NCI-H2107 treated with DMSO at 0.1 percent for 48 hours (cell line): ENCODE measurements around the gene TSPAN11.
"Not testable (repeated sequence)": the region's sequence is repeated elsewhere in the genome, so short reads cannot be mapped to it uniquely, and the experiment has no call there.

Experiments
- DNase-seq: peaks from one replicate; lab custom pipeline; 2025; ENCODE audit not compliant: unreplicated experiment; lab: John Stamatoyannopoulos, UW

The TSPAN11 gene

DNA sequence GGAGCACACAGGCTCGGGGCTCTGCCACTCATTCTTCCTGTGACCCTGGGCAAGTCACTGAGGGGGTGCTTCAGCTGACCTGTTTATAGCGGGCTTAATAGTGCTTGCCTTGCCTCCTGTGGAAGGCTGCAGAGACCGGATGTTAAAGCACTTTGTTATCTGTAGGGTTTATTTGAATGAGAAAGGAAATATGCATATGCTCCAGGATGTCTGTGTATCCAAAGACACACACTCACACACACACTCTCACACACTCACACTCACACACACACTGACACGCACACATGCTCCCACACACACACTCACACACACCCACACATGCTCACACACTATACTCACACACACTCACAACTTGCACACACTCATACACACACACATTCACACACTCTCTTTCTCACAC lies 91.0 kb downstream of the TSPAN11 start:
- no peak for DNase-seq

DNA sequence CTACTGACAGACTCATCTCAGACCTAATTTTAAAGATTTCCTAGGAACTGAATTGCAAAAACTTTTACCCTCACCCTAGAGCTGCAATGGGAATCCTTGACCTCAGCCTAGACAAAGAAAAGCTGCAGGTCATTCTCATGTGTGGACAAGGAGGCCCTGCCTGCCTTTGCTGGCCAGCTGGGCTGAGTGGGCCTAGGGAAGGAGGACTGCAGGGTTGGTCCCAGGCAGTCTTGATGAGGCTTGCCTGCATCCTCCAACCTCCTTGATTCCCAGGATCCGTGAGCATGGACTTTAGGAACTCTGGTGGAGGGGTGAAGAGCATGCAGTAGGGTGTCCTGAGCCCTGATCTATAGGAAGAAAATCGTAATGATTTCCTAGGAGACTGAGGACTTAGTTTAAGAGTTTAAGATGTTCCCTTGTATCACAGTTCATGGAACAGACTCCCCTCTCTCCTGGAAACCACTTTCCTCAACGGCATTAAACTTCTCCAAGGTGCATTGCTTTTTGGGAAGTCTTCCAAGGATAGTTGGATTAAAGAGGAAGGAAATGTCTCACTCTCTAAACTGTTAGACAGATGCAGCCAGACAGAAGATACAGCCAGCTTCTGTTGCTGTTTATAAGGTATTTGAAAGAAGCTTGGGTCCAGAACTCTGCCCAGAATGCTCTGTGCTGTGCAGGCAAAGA lies 91.7 kb downstream of the TSPAN11 start:
- DNase-seq, result no peak

DNA sequence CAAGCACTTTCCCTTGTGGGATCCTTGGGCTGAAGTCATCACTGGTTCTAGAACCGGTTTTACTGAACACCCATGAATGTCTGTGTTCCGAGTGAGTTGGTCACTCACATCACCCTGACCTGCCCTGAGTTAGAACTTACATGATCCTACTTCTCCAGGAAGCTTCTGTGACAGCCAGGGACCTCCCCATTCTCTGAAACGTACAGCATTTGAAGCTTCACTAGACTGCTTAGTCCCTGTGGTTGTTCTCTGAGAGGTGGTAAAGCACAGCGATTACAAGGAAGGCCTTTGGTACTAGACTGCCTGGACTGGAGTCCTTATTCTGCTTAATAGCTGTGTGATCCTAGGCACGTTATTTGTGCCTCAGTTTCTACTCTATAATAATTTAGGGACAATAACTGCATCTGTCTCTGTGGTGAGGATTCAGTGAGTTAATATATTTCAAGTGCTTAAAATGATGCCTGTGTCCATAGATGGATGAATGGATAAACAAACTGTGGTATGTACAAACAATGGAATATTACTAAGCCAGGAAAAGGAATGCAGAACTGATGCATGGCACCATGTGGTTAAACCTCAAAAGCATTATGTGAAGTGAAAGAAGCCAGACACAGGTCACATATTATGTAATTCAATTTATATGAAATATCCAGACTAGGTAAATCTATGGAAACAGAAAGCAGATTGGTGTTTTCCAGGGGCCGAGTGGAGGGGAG lies 92.4 kb downstream of the TSPAN11 start:
- no peak for DNase-seq

DNA sequence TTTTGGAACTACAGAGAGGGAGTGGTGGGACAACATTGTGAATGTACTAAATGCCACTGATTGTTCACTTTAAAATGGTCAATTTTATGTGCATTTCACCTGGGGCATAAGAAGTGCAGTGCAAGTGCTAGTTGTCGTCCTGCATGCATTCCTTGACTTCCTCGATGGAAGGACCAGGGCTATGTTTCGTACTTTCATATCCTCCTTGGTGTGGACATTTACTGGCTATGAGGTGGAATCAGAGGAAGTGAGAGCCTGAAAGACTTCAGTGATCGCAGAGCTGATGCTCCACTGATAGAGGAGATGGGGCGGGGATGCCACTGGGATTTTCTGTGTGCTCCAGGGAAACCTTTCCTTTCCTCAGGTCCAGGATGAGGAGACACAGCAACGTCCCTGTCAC lies 93.0 kb downstream of the TSPAN11 start:
- DNase-seq, result no peak

DNA sequence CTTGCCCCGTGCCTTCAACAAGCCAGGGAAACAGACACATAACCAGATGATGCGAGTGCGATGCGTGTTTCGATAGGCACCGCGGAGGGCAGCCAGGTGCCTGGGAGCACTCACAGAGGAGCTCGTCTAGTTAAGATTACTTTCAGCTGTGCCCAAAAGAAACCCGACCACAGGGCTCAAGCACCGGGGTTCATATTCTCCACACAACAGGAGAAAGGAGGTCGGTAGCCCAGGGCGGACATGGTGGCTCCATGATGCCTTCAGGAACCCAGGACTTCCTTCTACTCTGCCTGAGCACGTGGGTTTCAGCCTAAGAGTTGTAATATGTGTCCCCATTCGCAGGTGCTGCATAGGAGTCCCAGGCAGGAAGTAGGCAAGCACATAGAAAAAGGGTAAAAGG lies 93.4 kb downstream of the TSPAN11 start:
- DNase-seq, result no peak

DNA sequence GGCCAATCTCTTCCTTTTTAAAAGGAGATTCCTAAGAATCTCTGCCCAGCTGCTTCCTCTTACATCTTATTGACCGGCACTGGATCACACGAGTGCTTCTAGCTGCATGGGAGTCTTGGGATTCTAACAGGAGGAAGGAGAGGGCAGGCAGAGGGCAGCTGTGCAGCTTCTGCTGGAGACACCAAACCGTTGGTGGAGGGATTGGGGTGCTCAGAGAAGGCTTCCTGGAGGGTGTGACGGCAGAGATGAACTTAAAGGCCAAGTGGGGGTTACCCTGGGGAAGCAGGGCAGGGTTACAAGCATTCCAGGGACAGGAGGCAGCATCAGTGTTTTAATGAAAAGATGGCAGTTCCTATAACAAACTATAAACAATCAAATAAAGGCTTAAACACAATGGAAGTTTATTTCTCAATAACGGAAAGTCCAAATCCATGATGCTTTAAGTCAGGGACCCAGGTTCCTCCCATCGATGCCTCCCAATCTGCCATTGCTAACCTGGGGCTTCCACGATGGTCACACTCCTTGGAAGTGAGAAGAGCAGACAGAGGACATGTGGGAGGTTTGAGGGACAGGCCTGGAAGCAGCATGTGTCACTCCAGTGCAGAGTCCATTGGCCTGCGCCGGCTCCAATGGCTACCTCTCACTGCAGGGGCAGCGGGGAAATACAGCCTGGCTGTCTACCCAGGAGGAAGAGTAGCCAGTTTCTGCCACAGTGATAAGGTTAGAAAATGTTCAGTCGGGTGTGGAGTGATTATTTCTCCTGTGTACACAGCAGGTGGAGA lies 94.0 kb downstream of the TSPAN11 start:
- no peak for DNase-seq

DNA sequence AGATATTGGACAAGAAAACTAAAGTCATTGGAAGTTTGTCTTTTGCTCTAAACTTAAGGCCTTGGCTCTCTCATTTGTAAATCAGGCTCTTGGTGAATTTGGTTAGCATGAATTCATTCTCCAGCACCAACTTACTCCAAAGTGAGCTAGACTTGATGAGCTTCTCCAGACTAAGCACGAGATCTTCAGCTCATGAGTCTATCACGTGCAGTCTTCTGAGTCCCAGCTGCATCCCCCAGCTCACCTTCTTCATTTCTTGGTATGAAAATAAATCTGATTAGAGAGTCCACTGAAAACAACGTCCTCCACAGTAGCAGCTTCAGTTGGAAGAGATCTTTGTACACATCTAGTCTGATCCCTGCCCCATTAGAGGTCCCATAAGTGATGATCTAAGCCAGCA lies 94.6 kb downstream of the TSPAN11 start:
- no peak for DNase-seq

DNA sequence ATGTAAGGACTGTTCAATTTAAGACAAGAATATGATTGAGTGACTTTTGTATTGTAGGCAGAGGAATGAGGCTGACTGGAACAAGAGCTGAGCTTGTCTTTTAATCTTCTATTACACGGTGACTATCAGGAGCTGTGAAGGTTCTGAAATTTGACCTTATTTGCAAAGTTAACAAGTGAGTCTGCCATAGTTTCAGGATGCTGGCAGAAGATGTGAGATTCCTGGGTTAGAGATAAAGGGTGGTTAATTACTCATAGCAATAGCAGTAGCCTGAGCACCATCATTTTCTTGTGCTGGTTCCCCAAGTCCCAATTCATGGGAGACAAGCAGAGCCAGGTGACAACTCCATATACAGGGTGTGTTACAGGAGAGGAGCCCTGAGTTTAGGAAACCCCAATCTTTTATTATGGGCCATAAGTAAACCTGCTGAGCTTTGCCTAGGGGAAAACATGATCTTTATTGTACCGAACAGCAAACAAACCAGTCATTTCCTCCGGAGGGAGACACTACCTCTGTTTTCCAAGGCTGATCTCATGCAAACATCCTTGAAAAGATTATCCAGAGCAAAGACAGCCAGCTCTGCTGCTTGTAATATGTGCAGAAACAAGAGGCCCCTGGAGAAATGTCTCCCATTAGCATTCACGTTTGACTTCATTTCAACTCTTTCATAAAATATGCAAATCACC lies 95.4 kb downstream of the TSPAN11 start:
- no peak for DNase-seq

DNA sequence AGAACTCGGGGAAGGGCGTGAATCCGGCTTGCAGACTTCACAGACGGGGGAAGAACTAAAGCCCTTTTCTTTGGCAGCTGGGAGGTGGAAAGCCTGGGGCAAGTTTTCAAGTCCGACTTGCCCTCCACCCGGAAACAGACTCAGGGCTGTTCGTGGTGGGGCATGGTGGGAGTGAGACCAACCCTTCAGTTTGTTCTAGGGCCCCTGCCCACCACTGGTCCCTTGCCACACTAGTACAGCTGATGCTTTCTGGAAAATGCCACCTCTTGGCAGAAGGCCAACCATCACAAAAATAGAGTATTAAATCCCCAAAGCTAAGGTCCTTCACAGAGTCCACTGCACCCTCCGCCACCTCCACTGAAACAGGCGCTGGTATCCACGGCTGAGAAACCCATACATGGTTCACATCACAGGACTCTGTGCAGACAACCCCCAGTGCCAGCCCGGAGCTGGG lies 96.8 kb downstream of the TSPAN11 start:
- no peak for DNase-seq

DNA sequence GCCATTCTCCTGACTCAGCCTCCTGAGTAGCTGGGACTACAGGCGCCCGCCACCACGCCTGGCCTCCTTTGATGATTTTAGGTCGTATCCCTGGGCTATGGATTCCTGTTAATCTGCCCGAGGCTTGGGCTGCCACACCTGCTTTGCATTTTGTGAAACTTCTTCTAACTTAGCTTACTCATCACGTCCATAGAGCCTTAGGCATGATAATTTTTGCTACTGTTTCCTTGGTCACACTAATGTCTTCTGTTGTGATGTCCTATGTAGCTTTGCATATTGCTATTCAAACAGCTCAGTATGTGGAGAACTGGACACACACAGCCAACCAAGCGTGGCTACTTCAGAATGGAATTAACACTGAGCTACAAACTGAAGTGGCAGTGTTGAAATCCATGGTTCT lies 99.7 kb downstream of the TSPAN11 start:
- DNase-seq, result peak; percentile 51

DNA sequence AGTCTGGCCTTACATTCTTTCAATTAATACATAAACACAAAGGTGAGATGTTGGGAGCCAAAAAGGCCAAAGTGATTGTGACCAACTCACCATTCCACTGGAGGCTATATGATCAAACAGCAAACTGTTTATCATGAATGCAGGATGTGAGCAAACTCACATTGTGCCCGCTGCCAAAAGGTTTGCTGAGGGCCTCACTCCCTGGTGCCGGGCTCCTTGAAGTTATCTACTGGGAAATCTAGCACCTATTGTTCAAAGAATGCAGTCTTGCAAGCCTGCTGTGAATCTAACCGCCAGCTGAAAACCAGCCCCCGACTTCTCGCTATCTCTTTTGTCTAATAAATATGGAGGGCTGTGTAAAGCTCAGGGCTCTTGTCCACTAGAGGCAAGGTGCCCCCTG lies 100.5 kb downstream of the TSPAN11 start:
- not testable (repeated sequence) for DNase-seq

DNA sequence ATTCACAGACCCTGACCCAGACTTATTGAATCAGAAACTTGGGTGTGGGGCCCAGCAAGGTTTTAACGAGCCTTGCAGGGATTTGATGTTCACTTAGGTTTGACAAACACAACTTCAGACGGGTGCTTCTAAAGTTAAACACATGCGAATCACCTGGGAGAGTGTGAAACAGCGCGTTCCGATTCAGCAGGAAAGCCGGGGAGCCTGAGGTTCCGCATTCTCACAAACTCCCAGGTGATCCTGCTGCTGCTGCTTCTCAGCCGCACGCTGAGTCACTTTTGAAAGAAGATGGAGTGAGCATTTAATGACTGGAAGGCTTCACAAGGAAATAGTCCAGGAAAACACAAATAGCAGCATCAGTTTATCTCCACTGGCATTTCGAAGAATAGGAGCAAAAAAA lies 102.9 kb downstream of the TSPAN11 start:
- DNase-seq, result no peak

DNA sequence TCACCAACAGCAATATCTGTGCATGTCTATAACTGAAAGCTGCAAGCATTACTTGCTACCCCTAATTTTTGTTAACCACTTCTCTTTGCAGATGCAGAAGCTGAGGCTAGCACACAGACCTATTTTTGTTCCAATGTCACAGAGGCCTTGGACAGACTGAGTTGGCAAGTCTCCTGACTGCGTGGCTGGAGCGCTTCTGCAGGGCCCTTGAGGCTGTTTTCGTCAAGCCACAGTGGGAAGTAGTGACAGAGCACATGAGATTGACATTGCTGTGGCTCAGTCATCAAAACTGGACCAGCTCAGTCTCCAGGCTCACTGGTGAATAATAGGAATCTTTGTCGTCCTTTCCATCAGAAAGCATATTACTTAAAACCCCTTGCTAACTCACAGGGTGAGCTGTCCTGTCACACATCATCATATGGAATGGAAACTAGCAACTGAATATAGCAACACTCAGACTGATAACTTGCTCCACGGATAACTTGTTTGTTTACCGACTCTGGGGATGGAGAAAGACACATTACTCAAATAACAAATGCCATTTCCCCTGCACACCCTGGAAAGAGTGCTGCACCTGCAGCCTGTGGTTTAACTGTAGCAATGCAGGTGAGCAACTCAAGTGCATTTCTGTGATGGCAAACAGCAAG lies 103.5 kb downstream of the TSPAN11 start:
- DNase-seq, result peak; percentile 75

DNA sequence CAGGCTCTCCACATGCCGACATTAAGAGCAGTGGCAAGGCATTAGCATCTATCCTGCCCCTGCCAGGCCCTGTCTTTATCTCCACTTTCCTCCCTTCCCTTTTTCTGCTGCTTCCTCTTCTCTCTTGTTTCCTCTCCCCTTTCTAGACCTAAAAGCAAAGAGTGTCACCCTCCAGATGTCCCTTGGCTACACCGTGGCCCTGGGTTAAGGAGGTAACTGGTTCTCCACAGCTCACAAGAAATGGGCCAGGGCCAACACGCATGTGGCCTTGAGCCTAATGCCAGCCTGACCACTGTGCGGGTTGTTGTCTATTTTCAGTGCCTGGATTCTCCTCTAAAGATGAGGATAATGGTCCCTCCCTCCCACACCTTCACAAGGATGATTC lies 105.4 kb downstream of the TSPAN11 start:
- DNase-seq, result no peak

DNA sequence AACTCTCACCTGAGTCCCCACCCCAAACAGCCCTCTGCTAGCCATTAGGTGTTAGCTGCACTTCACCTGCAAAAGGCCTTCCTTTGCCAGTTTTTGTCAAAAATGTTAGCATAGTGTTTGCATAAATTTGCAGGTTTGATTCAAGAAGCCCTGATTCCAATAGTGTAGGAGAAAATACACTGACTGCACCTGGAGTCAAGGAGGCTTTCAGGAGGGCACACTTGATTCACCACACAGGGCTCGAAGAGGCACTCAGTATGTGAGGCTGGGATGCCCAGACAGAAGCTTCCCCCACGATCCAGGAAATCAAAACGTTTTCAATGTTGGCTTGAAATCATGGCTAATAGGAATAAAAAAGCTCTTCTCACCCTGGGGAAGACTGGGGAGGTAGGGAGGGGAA lies 106.6 kb downstream of the TSPAN11 start:
- DNase-seq, result peak; percentile 20

DNA sequence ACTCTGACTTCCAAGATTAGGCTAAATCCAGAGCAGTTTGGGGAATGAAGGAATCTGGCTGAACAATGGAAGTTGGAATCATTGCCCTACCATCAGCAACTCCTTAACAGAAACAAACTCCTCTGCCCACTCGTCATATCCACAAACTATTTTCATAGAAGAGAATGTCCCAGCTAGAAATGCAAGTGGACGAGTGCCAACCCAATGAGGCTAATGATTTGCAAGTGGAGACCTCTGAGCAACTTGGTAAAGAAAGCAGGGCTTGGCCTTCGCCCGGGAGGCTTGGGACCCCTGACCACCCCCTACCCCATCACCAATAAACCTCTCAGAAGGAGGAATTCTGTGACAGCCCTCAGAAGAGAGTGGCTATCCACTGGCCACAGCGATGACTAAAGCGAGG lies 107.1 kb downstream of the TSPAN11 start:
- no peak for DNase-seq

DNA sequence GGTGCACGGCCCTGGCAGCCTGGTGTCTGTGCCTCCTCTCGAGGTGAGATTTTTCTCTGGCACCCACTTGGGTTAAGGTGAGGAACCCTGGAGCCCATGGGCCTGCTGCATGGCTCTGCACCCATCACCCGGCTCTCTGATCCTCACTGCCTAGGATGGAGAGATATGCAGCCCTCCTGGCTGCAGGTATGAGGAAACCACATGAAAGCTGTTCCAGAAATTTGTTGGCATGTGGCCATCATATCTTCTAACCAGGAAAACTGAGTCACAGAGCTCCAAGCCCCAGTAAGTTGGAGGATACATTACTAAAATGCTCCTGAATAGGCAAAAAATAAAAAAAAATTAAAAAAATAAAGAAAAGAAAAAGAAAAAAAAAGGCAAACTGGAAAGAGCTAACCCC lies 107.8 kb downstream of the TSPAN11 start:
- no peak for DNase-seq

DNA sequence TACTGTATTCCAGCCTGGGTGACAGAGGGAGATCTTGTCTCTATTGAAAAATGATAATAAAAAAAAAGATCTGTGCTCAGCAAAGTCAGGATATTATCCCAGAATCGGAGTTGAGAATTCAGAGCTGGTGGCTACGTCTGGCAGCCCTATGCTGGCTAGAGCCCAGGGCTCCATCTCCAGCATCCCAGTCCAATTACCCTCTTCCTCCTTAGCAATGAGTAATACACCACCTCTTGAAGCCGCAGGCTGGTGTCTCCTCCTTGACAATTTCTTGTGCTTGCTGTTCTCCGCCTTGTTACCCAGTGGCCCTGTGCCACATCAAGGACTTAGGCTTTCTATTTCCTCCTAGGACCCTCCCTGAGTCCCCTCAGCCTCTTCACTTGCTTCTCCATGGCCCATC lies 108.7 kb downstream of the TSPAN11 start:
- no peak for DNase-seq

DNA sequence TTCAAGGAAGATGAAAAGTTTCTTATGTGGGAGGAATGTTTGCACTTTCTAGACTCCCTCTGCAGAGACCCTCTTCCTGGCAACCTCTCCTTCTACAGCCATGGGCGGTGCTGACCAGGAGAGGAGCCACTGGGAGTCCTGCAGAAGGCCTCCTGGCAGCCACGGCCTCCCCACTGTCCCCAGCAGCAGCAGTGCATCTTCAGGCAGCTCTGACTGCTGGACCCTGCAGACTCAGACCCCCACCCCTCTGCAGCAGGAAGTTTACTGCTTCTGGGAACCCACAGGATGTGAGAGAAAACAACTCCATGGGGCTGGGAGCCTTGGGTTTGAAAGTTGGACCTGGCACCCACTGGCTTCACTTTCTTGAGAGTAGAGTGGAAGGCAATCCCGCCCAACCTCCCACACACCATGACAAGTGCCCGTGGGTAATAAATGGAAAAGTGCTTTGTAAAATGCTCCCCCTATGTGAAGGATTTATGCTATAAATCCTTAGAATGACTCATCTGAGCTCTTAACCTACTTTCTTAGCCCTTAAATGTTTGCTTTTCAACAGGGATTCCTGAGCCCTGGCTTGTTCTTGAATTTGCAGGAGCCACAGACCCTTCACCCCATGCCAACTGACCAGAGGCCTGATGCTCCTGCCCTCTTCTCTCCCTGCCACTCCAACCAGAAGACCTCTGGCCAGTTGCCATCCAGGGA lies 109.6 kb downstream of the TSPAN11 start:
- DNase-seq, result no peak

DNA sequence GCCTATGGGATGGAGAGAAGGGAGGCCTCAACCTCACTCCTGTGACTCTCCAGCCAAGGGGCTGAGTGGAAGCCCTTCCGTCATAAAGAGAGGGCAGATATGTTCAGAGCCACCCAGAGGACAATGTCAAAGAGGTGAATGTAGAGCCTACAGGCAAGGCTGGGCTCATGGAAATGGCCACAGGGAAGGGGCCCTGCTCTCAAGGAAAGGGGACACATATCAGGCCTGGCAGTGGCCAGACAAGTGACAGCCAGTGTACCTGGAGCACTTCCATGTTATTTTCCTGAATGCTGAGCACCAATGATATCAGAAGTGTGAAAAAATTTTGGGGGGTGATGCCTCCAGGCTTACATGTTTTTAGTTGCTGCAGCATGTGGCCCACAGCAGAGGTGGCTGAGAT lies 110.5 kb downstream of the TSPAN11 start:
- no peak for DNase-seq
